Measurements from ENCODE around the gene TP53RK.

Gene TP53RK

DNA sequence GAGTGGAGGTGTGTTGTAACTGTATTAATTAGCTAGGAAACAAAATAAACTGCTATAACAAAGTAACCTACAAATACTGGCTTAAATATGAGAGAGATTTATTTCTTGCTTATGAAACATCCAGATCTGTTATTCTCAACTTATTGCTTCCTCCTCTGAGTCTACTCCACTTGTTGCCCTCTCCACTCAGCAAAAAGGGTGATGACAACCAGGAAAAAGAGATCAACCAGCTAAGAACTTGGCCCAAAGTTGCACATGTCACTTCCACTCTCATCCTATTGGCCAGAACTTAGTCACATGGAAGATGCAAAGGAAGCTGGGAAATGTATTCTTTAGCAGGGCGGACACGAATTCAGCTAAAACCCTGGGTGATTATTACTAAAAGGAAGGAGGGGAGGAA lies 5.2 kb upstream of the TP53RK start:
- Mint-ChIP-seq H3K27me3 (ENCODE audit: low read depth, poor library complexity) (peaks cover 7% of the 10 kb centered on the region), H3K9me3 (peaks cover 23% of the 10 kb centered on the region), H3K36me3 (ENCODE audit: low read depth) (no peaks in the 10 kb centered on the region), H3K27ac (no peak overlapping the region), H3K4me1 (peaks cover 35% of the 10 kb centered on the region), H3K4me3 (no peak overlapping the region)
- DNase-seq = no peak
- TF ChIP-seq, protein P1, sequence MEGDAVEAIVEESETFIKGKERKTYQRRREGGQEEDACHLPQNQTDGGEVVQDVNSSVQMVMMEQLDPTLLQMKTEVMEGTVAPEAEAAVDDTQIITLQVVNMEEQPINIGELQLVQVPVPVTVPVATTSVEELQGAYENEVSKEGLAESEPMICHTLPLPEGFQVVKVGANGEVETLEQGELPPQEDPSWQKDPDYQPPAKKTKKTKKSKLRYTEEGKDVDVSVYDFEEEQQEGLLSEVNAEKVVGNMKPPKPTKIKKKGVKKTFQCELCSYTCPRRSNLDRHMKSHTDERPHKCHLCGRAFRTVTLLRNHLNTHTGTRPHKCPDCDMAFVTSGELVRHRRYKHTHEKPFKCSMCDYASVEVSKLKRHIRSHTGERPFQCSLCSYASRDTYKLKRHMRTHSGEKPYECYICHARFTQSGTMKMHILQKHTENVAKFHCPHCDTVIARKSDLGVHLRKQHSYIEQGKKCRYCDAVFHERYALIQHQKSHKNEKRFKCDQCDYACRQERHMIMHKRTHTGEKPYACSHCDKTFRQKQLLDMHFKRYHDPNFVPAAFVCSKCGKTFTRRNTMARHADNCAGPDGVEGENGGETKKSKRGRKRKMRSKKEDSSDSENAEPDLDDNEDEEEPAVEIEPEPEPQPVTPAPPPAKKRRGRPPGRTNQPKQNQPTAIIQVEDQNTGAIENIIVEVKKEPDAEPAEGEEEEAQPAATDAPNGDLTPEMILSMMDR (IDR thresholded peaks at IDR 0.05) = no peak

DNA sequence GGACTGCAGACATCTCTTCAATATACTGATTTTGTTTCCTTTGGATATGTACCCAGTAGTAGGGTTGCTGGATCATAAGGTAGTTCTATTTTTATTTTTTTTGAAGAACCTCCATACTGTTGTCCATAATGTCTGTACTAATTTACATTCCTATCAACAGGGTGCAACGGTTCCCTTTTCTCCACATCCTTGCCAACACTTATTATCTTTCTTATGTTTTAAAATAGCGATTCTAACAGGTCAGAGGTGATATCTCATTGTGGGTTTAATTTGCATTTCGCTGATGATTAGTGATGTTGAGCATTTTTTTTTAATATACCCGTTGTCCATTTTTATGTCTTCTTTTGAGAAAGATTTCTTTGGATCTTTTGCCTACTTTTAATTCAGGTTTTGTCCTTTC lies 2.0 kb upstream of the TP53RK start:
- TF ChIP-seq, protein P1 (IDR thresholded peaks at IDR 0.05) = no peak
- H3K4me1 Mint-ChIP-seq = peaks cover 42% of the 10 kb centered on the region
- DNase-seq = no peak
- H3K27ac Mint-ChIP-seq = no peak overlapping the region
- H3K4me3 Mint-ChIP-seq = no peak overlapping the region
- peaks cover 15% of the 10 kb centered on the region for H3K9me3 Mint-ChIP-seq
- peaks cover 3% of the 10 kb centered on the region for H3K27me3 Mint-ChIP-seq (ENCODE audit: low read depth, poor library complexity)
- H3K36me3 Mint-ChIP-seq (ENCODE audit: low read depth) = peaks cover 7% of the 10 kb centered on the region

DNA sequence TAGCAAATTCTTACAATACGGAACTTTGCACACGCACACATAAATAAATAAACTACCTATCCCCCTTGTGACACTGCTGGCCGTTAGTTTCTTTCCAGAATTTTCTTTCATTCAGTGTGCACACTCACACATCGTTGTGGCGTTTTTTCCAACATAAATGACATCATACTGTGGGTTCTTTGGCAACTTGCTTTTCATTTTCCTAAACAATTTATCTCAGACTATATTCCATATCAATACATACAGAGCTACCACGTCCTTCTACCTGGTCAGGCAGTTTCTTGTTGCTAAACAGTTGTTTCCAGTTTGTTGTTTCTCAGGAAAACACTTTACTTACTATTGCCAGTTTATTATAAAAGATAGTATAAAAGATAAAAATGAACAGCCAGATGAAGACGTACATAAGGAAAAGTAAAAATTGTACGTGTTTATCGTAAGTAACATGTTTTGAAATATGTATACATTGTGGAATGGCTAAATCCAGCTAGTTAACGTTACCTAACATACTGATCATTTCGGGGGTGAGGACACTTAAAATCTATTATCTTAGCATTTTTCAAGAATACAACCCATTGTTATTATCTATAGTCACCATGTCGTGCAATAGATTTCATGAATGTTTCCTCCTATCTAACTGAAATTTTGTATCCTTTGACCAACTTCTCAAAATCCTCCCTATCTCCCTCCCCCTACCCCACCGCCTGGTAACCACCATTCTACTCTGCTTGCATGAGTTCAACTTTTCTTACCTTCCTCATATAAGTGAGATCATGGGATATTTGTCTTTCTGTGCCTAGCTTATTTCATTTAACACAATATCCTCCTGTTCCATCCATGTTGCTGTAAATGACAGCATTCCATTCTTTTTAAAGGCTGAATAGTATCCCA lies 1.2 kb upstream of the TP53RK start:
- Mint-ChIP-seq H3K4me1 (peaks cover 35% of the 10 kb centered on the region), H3K27ac (no peak overlapping the region), H3K27me3 (ENCODE audit: low read depth, poor library complexity) (peaks cover 3% of the 10 kb centered on the region), H3K4me3 (peak overlapping the region; percentile 94), H3K9me3 (peaks cover 15% of the 10 kb centered on the region), H3K36me3 (ENCODE audit: low read depth) (peaks cover 14% of the 10 kb centered on the region)
- TF ChIP-seq, protein P1 (IDR thresholded peaks at IDR 0.05) = no peak
- no peak for DNase-seq

DNA sequence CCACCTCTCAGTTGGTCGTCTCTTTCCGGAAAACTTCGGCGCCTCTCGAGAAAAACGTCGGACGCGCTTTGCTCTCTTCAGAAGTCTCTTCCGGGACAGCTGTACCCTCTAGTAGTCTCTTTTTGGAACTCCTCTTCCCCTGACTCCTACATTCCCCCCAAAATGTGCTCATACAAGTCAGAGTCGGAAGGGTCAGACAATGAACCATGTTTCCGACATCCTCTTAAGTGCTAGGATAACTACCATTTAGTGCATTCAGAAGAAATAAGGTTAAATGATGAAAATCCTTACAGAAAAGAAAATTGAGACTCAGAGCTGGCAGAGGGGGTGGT lies 476 bp upstream of the TP53RK start:
- TF ChIP-seq, protein P1 (IDR thresholded peaks at IDR 0.05) = no peak
- peaks cover 19% of the 10 kb centered on the region for H3K9me3 Mint-ChIP-seq
- H3K36me3 Mint-ChIP-seq (ENCODE audit: low read depth) = peaks cover 22% of the 10 kb centered on the region
- H3K4me1 Mint-ChIP-seq = peaks cover 34% of the 10 kb centered on the region
- peak overlapping the region; percentile 94 for H3K4me3 Mint-ChIP-seq
- H3K27ac Mint-ChIP-seq = peak overlapping the region; percentile 85
- H3K27me3 Mint-ChIP-seq (ENCODE audit: low read depth, poor library complexity) = peaks cover 3% of the 10 kb centered on the region
- DNase-seq = no peak

DNA sequence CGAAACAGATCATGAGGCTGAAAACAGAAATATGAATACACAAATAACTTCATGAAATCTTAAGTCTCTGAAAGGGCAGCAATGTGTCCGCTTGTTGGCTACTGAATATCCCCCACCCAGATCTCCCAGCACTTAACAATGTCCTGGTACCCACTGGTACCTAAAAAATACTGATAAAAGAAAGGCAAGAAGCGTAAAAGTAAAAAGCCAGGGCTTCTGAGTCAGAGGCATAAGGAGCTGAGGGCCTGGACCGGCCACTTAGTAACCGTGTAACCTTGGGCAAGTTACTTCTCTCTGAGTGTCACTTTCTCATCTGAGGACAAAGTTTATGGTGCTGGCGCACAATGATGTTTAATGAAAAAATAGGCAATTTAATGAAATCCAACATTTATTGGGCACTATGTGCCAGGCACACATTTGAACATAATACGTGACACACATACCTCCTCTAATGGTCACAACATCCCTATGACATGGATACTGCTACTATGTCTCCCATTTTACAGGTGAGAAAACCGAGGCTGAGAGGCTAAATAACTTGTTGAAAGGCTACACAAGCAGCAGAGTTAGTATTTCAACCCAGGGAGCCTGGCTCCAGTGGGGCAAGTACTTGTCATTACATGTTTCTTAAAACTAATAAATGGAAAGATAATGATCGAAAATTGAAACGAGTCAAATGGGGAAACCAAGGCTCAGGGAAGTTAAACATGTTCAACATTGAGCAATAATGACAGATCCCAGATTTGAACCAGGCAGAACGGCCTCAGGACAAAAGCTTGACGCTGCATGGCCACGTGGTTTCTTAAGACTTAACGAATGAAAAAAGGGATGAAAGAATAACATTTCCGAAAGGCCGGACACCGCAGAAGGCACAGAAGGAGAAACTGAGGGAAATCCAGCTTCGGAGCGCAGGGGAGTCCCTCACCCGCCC lies 828 bp downstream of the TP53RK start:
- Mint-ChIP-seq H3K27me3 (ENCODE audit: low read depth, poor library complexity) (peaks cover 3% of the 10 kb centered on the region), H3K36me3 (ENCODE audit: low read depth) (peaks cover 26% of the 10 kb centered on the region), H3K27ac (peak overlapping the region; percentile 96), H3K4me1 (peaks cover 38% of the 10 kb centered on the region), H3K9me3 (peaks cover 19% of the 10 kb centered on the region), H3K4me3 (peak overlapping the region; percentile 94)
- no peak for DNase-seq
- TF ChIP-seq, protein P1 (IDR thresholded peaks at IDR 0.05) = no peak
